GM23248 (cell line): ENCODE measurements around the gene CREBBP. TPM values are rescaled to one million over a fixed set of nuclear protein-coding genes. Genes with fewer than 3 reads are reported as not detected.
A peak's percentile ranks its signal among the peaks of the same experiment; 100 is the strongest.

Source experiments
- DNase-seq: peaks from one replicate; pipeline ENCODE4 v3.0.0-alpha.2; 2015
- H2AFZ ChIP-seq: fragments of 200-600 bp; sonication (generic); 2 replicates; pipeline ENCODE4 v1.6.1; 2016; ENCODE audit warnings: antibody characterized with exemption
- H3F3A ChIP-seq: fragments of 200-600 bp; sonication (generic); 2 replicates; pipeline ENCODE4 v1.6.1; 2016; ENCODE audit warnings: mild to moderate bottlenecking, antibody characterized with exemption, mixed run types; ENCODE audit not compliant: insufficient read depth
- H3K27ac ChIP-seq: fragments of 200-600 bp; sonication (generic); 2 replicates; pipeline ENCODE4 v1.5.1; 2016; ENCODE audit warnings: mild to moderate bottlenecking
- H3K27me3 ChIP-seq: fragments of 200-600 bp; sonication (generic); replicated peaks from 2 replicates; pipeline ENCODE4 v1.6.1; 2016; ENCODE audit warnings: mild to moderate bottlenecking; ENCODE audit not compliant: insufficient read depth
- H3K36me3 ChIP-seq: fragments of 200-600 bp; sonication (generic); 2 replicates; pipeline ENCODE4 v1.6.1; 2016; ENCODE audit warnings: low read depth, mild to moderate bottlenecking
- H3K4me1 ChIP-seq: fragments of 200-600 bp; sonication (generic); 2 replicates; pipeline ENCODE4 v1.6.1; 2016; ENCODE audit warnings: mild to moderate bottlenecking; ENCODE audit not compliant: insufficient read depth
- H3K4me2 ChIP-seq: fragments of 200-600 bp; sonication (generic); one replicate; pipeline ENCODE4 v1.6.1; 2016; ENCODE audit warnings: mild to moderate bottlenecking; ENCODE audit not compliant: unreplicated experiment
- H3K4me3 ChIP-seq: fragments of 200-600 bp; sonication (generic); 2 replicates; pipeline ENCODE4 v1.5.1; 2016; ENCODE audit warnings: mild to moderate bottlenecking
- H3K79me2 ChIP-seq: fragments of 200-600 bp; sonication (generic); 2 replicates; pipeline ENCODE4 v1.6.1; 2016; ENCODE audit warnings: mild to moderate bottlenecking; ENCODE audit not compliant: insufficient read depth
- H3K9ac ChIP-seq: fragments of 200-600 bp; sonication (generic); 2 replicates; pipeline ENCODE4 v1.6.1; 2016; ENCODE audit warnings: mild to moderate bottlenecking
- H3K9me2 ChIP-seq: fragments of 200-600 bp; sonication (generic); 2 replicates; pipeline ENCODE4 v1.6.1; 2016; ENCODE audit warnings: mixed run types, mild to moderate bottlenecking, moderate library complexity; ENCODE audit not compliant: insufficient read depth
- H3K9me3 ChIP-seq: fragments of 200-600 bp; sonication (generic); one replicate; pipeline ENCODE4 v1.6.1; 2017; ENCODE audit warnings: low read depth
- H4K20me1 ChIP-seq: fragments of 200-600 bp; sonication (generic); 2 replicates; pipeline ENCODE4 v1.6.0; 2016; ENCODE audit not compliant: insufficient read depth
- EZH2 ChIP-seq: fragments of 200-600 bp; sonication (generic); IDR thresholded peaks from 2 replicates; pipeline ENCODE4 v1.6.1; 2018; ENCODE audit warnings: antibody characterized with exemption, mild to moderate bottlenecking; ENCODE audit not compliant: insufficient read depth, poor library complexity, severe bottlenecking
- EZH2phosphoT487 ChIP-seq: fragments of 200-600 bp; sonication (generic); IDR thresholded peaks from 2 replicates; pipeline ENCODE4 v1.6.1; 2018; ENCODE audit warnings: antibody characterized with exemption, moderate library complexity, mild to moderate bottlenecking, low read depth; ENCODE audit not compliant: insufficient read depth
- whole genome bisulfite sequencing, 2 experiments: methylation state at CpG; one replicate each; pipeline ENCODE4 v1.1.6; 2015 to 2017; ENCODE audit warnings: low lambda C conversion rate in 2 of 2, low coverage in 1 of 2; ENCODE audit errors: missing lambda C conversion rate in 2 of 2; 5-methylcytosine and 5-hydroxymethylcytosine counted together
- in situ Hi-C: fragments of 300-500 bp; cut with MboI; formaldehyde crosslinking; loops from 2 replicates; pipeline ENCODE4 v1.15.0; 2020
- polyA plus RNA-seq: library from polyadenylated mRNA; unstranded; fragments of >200 nt; fragmentation: Nextera tagmentation; extraction: Ambion mirVana; gene quantifications from 2 replicates; pipeline ENCODE4 v1.2.1, GENCODE V29; 2016
- total RNA-seq: library from RNA; depleted of rRNA; stranded (reverse); fragments of >200 nt; shearing (Covaris generic); gene quantifications from 2 replicates; pipeline ENCODE4 v1.2.3, GENCODE V29; 2014

Gene CREBBP
- total and polyA plus RNA-seq, 2 experiments from 2014 or later = 11.7 to 11.9 TPM

GRCh38 chr16:3837851-3838586 is 42.5 kb downstream of the CREBBP start:
- Histone ChIP-seq H3K4me3 (no peak overlapping the region), H3K79me2 (peaks cover 100% of the 10 kb centered on the region), H3K9me2 (no peaks in the 10 kb centered on the region), H3K4me2 (peak overlapping the region; percentile 0), H3K9ac (no peak overlapping the region), H3K27me3 (no peaks in the 10 kb centered on the region), H3F3A (peaks cover 12% of the 10 kb centered on the region; the same call in 1 of the 2 replicates), H2AFZ (no peak overlapping the region), H3K27ac (no peak overlapping the region), H3K36me3 (peaks cover under 1% of the 10 kb centered on the region; the same call in 1 of the 2 replicates), H4K20me1 (peaks cover 27% of the 10 kb centered on the region), H3K4me1 (peaks cover 27% of the 10 kb centered on the region), H3K9me3 (no peaks in the 10 kb centered on the region)
- WGBS, 2 experiments = 68 to 71% methylated on average over 5 of the region's 5 CpGs
- peak; percentile 49 for DNase-seq
- TF ChIP-seq EZH2 (no peak), EZH2phosphoT487 (no peak)
- in situ Hi-C loops = no loop called here

DNA sequence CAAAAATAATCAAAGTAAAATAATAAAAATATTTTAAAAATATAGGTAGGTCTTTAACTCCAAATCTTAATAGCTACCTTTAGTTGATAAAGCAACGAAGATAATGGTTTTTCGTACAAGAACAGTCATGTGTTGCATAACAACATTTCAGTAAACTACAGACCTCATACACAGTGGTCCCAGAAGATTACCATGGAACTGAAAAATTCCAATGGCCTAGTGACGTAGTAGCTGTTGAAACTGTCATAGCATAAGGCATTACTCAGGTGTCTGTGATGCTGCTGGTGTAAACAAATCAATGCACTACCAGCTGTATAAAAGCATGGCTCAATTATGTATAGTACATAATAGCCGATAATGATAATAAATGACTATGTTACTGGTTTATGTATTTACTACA is 43.9 kb downstream of the CREBBP start:
- H3K27ac ChIP-seq = no peak overlapping the region
- DNase-seq = no peak
- H3K4me3 ChIP-seq = no peak overlapping the region
- in situ Hi-C loops = no loop called here
- peaks cover 17% of the 10 kb centered on the region for H3K4me1 ChIP-seq
- H3K4me2 ChIP-seq = no peak overlapping the region
- no peak overlapping the region for H2AFZ ChIP-seq
- 95 to 98% methylated on average over 4 of the region's 4 CpGs for WGBS, 2 experiments
- H3K27me3 ChIP-seq = no peaks in the 10 kb centered on the region
- peaks cover 100% of the 10 kb centered on the region for H3K79me2 ChIP-seq
- H4K20me1 ChIP-seq = peaks cover 35% of the 10 kb centered on the region
- no peaks in the 10 kb centered on the region for H3K9me2 ChIP-seq
- H3K9me3 ChIP-seq = no peaks in the 10 kb centered on the region
- H3F3A ChIP-seq = peaks cover 15% of the 10 kb centered on the region
- H3K36me3 ChIP-seq = peaks cover 11% of the 10 kb centered on the region
- TF ChIP-seq EZH2phosphoT487 = no peak
- no peak for TF ChIP-seq EZH2
- no peak overlapping the region for H3K9ac ChIP-seq

DNA sequence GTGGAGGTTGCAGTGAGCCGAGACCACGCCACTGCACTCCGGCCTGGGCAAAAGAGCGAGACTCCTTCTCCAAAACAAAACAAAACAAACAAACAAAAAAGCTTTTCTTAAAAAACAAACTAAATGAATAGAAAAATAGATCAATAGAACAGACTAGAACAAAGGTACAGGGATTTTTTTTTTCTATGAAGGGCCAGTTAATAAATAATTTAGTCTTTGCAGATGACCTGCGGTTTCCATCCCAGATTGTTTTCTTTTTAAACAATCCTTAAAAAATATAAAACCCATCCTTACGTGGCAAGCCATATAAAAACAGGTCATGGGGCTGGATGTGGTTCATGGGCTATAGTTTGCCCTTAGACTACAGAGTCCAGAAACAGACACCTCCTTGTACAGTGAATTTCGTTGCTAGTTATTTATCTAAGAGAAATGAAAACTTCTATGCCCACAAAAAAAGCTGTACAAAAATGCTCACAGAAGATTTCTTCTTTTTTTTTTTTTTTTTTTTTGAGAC is 45.4 kb downstream of the CREBBP start:
- no peaks in the 10 kb centered on the region for H3K9me3 ChIP-seq
- H2AFZ ChIP-seq = no peak overlapping the region
- H3K4me3 ChIP-seq = no peak overlapping the region
- whole genome bisulfite sequencing, 2 experiments = 97 to 99% methylated on average over 7 of the region's 7 CpGs
- H3K27me3 ChIP-seq = no peaks in the 10 kb centered on the region
- H3K79me2 ChIP-seq = peaks cover 100% of the 10 kb centered on the region
- in situ Hi-C loops = no loop called here
- H3K4me2 ChIP-seq = no peak overlapping the region
- peaks cover 15% of the 10 kb centered on the region for H3F3A ChIP-seq
- peaks cover 11% of the 10 kb centered on the region for H3K36me3 ChIP-seq
- H3K9me2 ChIP-seq = no peaks in the 10 kb centered on the region
- H4K20me1 ChIP-seq = peaks cover 35% of the 10 kb centered on the region
- H3K4me1 ChIP-seq = peaks cover 17% of the 10 kb centered on the region
- H3K9ac ChIP-seq = no peak overlapping the region
- no peak overlapping the region for H3K27ac ChIP-seq
- no peak for DNase-seq
- TF ChIP-seq EZH2 (no peak), EZH2phosphoT487 (no peak)

GRCh38 chr16:3832668-3833067 is 47.8 kb downstream of the CREBBP start:
- H2AFZ ChIP-seq = no peak overlapping the region
- H3K36me3 ChIP-seq = peaks cover 15% of the 10 kb centered on the region
- H3K27ac ChIP-seq = no peak overlapping the region
- peaks cover 7% of the 10 kb centered on the region; the same call in 1 of the 2 replicates for H3F3A ChIP-seq
- in situ Hi-C loops = no loop called here
- no peak overlapping the region for H3K9ac ChIP-seq
- H3K4me3 ChIP-seq = no peak overlapping the region
- H3K79me2 ChIP-seq = peaks cover 100% of the 10 kb centered on the region
- H3K4me2 ChIP-seq = no peak overlapping the region
- no peak for TF ChIP-seq EZH2
- no peak for TF ChIP-seq EZH2phosphoT487
- no peaks in the 10 kb centered on the region for H3K9me3 ChIP-seq
- H4K20me1 ChIP-seq = peaks cover 38% of the 10 kb centered on the region; the same call in 1 of the 2 replicates
- H3K4me1 ChIP-seq = peaks cover 5% of the 10 kb centered on the region
- no peaks in the 10 kb centered on the region for H3K27me3 ChIP-seq
- DNase-seq = peak; percentile 46
- 68 to 76% methylated on average over 4 of the region's 4 CpGs for WGBS, 2 experiments
- no peaks in the 10 kb centered on the region for H3K9me2 ChIP-seq
